ENCODE results near the gene SLC12A5.
"Not testable (repeated sequence)": the region's sequence is repeated elsewhere in the genome, so short reads cannot be mapped to it uniquely, and the experiment has no call there.

The SLC12A5 gene

GRCh38 chr20:46028772-46029371 is at the start of gene SLC12A5:
TSS of gene SLC12A5 (plus strand) at chr20:46029215. CDS start at chr20:46029345, 130 bp downstream.
- DNase-seq (ENCODE audit: low spot score), result no peak
- in situ Hi-C loops (cut with MboI; ENCODE audit: low sequenced_read_pairs, unreplicated experiment), result no loop called here
- TF ChIP-seq CTCF (IDR thresholded peaks at IDR 0.05; ENCODE audit: borderline replicate concordance, control extremely low read depth, extremely low read depth, insufficient read depth, missing control alignments), result no peak

DNA sequence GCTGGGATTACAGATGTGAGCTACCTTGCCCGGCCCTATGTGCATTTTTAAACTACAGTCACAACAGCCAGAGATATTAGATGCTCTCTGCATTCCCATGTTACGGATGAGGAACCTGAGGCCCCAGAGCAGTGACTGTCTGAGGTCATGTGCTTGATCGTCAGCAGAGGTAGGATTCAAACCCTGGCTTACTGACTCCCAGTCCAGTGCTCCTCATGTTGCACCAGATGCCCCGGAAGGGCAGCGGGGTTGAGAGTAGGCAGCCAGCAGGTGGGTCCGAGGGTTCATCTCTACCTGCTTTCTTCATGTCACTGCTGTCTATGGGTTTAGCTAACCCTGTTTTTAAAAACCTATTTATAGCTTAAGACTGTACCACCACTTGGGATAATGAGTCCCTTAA is 47.8 kb upstream of the SLC12A5 start:
- no peak for DNase-seq (ENCODE audit: low spot score)
- in situ Hi-C loops (cut with MboI; ENCODE audit: low sequenced_read_pairs, unreplicated experiment), result no loop called here
- TF ChIP-seq CTCF (IDR thresholded peaks at IDR 0.05; ENCODE audit: borderline replicate concordance, control extremely low read depth, extremely low read depth, insufficient read depth, missing control alignments), result no peak

GRCh38 chr20:45983279-45983743 is 45.7 kb upstream of the SLC12A5 start:
- no peak for TF ChIP-seq CTCF (IDR thresholded peaks at IDR 0.05; ENCODE audit: borderline replicate concordance, control extremely low read depth, extremely low read depth, insufficient read depth, missing control alignments)
- in situ Hi-C loops (cut with MboI; ENCODE audit: low sequenced_read_pairs, unreplicated experiment), result no loop called here
- no peak for DNase-seq (ENCODE audit: low spot score)

DNA sequence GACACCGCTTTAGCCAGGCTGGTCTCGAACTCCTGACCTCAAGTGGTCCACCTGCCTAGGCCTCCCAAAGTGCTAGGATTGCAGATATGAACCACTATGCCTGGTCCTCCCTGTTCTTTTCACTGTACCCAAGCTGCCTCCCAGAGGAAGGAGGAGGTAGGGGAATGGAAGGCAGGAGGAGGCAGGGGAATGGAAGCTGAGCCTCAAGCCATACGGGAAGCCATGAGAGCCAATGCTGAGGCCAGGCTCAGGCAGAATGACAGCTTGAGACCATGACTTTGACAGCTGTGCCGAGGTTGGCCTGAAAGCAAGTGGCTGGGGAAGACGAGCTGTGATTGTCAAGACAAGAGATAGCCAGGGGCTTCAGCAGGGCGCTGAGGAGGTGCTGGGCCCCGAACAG is 43.4 kb upstream of the SLC12A5 start:
- DNase-seq (ENCODE audit: low spot score), result no peak
- TF ChIP-seq CTCF (IDR thresholded peaks at IDR 0.05; ENCODE audit: borderline replicate concordance, control extremely low read depth, extremely low read depth, insufficient read depth, missing control alignments), result no peak
- in situ Hi-C loops (cut with MboI; ENCODE audit: low sequenced_read_pairs, unreplicated experiment), result no loop called here

DNA sequence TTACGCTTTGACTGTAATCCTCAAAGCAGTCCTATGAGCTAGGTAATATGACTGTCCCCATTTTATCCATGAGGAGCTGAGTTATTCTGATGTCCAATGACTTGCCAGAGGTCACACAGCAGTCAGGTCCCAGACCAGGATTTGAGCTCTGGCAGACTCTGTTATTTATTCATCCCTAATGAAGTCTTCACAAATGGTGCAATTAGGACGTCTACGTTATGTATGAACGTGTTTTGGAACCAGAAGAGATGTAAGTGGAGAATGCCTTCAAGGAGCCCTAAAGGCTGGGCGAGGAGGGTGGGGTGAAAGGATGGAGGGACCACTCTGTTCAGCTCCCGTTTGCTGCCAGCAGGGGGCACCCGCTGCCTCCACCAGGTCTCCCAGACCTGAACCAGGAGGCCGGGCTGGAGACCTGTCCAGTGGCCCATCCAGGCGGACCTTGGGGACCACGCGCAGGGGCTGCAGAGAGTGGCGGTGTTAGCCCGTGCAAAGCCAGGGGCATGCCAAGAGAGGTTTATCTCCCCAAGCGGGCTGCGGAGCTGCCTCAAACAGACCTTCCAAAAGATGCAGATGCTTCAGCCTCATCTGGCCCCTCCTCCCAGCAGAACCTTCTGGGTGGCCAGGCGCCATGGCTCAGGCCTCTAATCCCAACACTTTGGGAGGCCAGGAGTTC is 41.8 kb upstream of the SLC12A5 start:
- in situ Hi-C loops (cut with MboI; ENCODE audit: low sequenced_read_pairs, unreplicated experiment), result no loop called here
- peak; percentile 90 for DNase-seq (ENCODE audit: low spot score)

GRCh38 chr20:45988830-45989229 is 40.2 kb upstream of the SLC12A5 start:
- in situ Hi-C loops (cut with MboI; ENCODE audit: low sequenced_read_pairs, unreplicated experiment); DNase-seq (ENCODE audit: low spot score): not testable (repeated sequence)

More for the DNA sequence above, 41.8 kb upstream of the SLC12A5 start:
- TF ChIP-seq CTCF (IDR thresholded peaks at IDR 0.05; ENCODE audit: borderline replicate concordance, control extremely low read depth, extremely low read depth, insufficient read depth, missing control alignments), result peak; percentile 88

DNA sequence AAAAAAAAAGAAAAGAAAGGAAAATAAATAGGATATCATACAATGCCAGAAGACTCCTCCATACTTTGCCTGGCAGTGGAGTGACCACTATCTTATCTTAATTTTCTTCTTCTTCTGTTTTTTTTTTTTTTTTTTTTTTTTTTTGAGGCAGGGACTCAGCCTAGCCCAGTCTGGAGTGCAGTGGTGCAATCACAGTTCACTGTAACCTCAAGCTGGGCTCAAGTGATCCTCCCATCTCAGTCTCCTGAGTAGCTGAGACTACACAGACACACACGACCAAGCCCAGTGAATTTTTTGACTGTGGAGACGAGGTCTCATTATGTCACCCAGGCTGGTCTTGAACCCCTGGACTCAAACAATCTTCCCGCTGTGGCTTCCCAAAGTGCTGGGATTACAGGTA is 37.4 kb upstream of the SLC12A5 start:
- no peak for DNase-seq (ENCODE audit: low spot score)
- no peak for TF ChIP-seq CTCF (IDR thresholded peaks at IDR 0.05; ENCODE audit: borderline replicate concordance, control extremely low read depth, extremely low read depth, insufficient read depth, missing control alignments)
- in situ Hi-C loops (cut with MboI; ENCODE audit: low sequenced_read_pairs, unreplicated experiment), result no loop called here
